Liver (tissue), 9 donors: ENCODE data around the gene FOXRED1. TPM values are rescaled to one million over a fixed set of nuclear protein-coding genes. Genes with fewer than 3 reads are reported as not detected.
"Not testable (repeated sequence)": the region's sequence is repeated elsewhere in the genome, so short reads cannot be mapped to it uniquely, and the experiment has no call there.

Source experiments
- DNase-seq: peaks from one replicate; pipeline ENCODE4 v3.0.0-alpha.2; 2017; ENCODE audit warnings: low spot score
- H3K27ac ChIP-seq, 2 donors: one replicate each; pipeline ENCODE4 v1.7.0; 2013; ENCODE audit warnings: inconsistent platforms in 2 of 2, low read length in 2 of 2, control low read depth in 1 of 2, low read depth in 1 of 2, mild to moderate bottlenecking in 1 of 2
- H3K27me3 ChIP-seq, 4 donors: one replicate each; pipeline versions ENCODE4 v1.6.1 to v1.7.0; 2013; ENCODE audit warnings: low read length in 3 of 4, inconsistent platforms in 1 of 4, mild to moderate bottlenecking in 1 of 4, moderate library complexity in 1 of 4; ENCODE audit not compliant: control insufficient read depth in 4 of 4, insufficient read depth in 4 of 4
- H3K36me3 ChIP-seq, 4 donors: one replicate each; pipeline versions ENCODE4 v1.6.1 to v1.7.0; 2013; ENCODE audit warnings: low read length in 3 of 4, mild to moderate bottlenecking in 3 of 4, low read depth in 1 of 4, moderate library complexity in 1 of 4; ENCODE audit not compliant: control insufficient read depth in 4 of 4, insufficient read depth in 3 of 4
- H3K4me1 ChIP-seq, 4 donors: one replicate each; pipeline versions ENCODE4 v1.6.1 to v1.7.0; 2013; ENCODE audit warnings: low read length in 3 of 4, mild to moderate bottlenecking in 3 of 4, moderate library complexity in 1 of 4; ENCODE audit not compliant: control insufficient read depth in 4 of 4, insufficient read depth in 4 of 4
- H3K4me3 ChIP-seq, 3 donors: one replicate each; pipeline versions ENCODE4 v1.6.1 to v1.7.0; 2013; ENCODE audit warnings: low read length in 3 of 3, control low read depth in 1 of 3, low read depth in 1 of 3, mild to moderate bottlenecking in 1 of 3
- H3K9ac ChIP-seq, 2 donors: one replicate each; pipeline ENCODE4 v1.7.0; 2013; ENCODE audit warnings: low read length in 2 of 2, mild to moderate bottlenecking in 2 of 2, moderate library complexity in 2 of 2, control low read depth in 1 of 2, low read depth in 1 of 2
- H3K9me3 ChIP-seq, 4 donors: one replicate each; pipeline versions ENCODE4 v1.6.1 to v1.7.0; 2013; ENCODE audit warnings: low read length in 3 of 4; ENCODE audit not compliant: control insufficient read depth in 4 of 4
- ATF3 ChIP-seq: IDR thresholded peaks from 2 replicates; pipeline ENCODE4 v1.6.1; 2016; ENCODE audit warnings: antibody characterized with exemption
- CTCF ChIP-seq: fragments of 150-350 bp; IDR thresholded peaks from 2 replicates; pipeline ENCODE4 v1.5.1; 2017; ENCODE audit warnings: improper control_type of control experiment, low read depth, low read length; ENCODE audit not compliant: missing input control
- EGR1 ChIP-seq, 2 donors: IDR thresholded peaks; 2 replicates each; pipeline ENCODE4 v1.6.1; 2016 to 2018; ENCODE audit warnings: antibody characterized with exemption in 2 of 2, low read depth in 2 of 2
- FOXA2 ChIP-seq: IDR thresholded peaks from 2 replicates; pipeline ENCODE4 v1.6.1; 2016; ENCODE audit warnings: antibody characterized with exemption
- GABPA ChIP-seq, 2 donors: IDR thresholded peaks in 1 of 2; conservative IDR thresholded peaks in 1 of 2; 2 replicates each; pipeline ENCODE4 v1.6.1; 2016; ENCODE audit warnings: antibody characterized with exemption in 2 of 2, mild to moderate bottlenecking in 1 of 2, moderate library complexity in 1 of 2
- HNF4A ChIP-seq, 2 donors: conservative IDR thresholded peaks; 2 replicates each; pipeline ENCODE4 v1.6.1; 2016; ENCODE audit warnings: antibody characterized with exemption in 2 of 2, mild to moderate bottlenecking in 2 of 2
- HNF4G ChIP-seq: IDR thresholded peaks from 2 replicates; pipeline ENCODE4 v1.6.1; 2016; ENCODE audit warnings: antibody characterized with exemption
- JUND ChIP-seq, 2 donors: IDR thresholded peaks; 2 replicates each; pipeline ENCODE4 v1.6.1; 2016; ENCODE audit warnings: antibody characterized with exemption in 2 of 2
- MAX ChIP-seq: IDR thresholded peaks from 2 replicates; pipeline ENCODE4 v1.6.1; 2016; ENCODE audit warnings: antibody characterized with exemption
- NR2F2 ChIP-seq: IDR thresholded peaks from 2 replicates; pipeline ENCODE4 v1.6.1; 2016; ENCODE audit warnings: antibody characterized with exemption
- REST ChIP-seq: IDR thresholded peaks from 2 replicates; pipeline ENCODE4 v1.6.1; 2016; ENCODE audit warnings: antibody characterized with exemption, mild to moderate bottlenecking
- SP1 ChIP-seq: IDR thresholded peaks from 2 replicates; pipeline ENCODE4 v1.6.1; 2018; ENCODE audit warnings: antibody characterized with exemption, mild to moderate bottlenecking
- TAF1 ChIP-seq: conservative IDR thresholded peaks from 2 replicates; pipeline ENCODE4 v1.6.1; 2016; ENCODE audit warnings: antibody characterized with exemption, mild to moderate bottlenecking
- YY1 ChIP-seq: IDR thresholded peaks from 2 replicates; pipeline ENCODE4 v1.6.1; 2016; ENCODE audit warnings: antibody characterized with exemption, mild to moderate bottlenecking
- ZBTB33 ChIP-seq: IDR thresholded peaks from 2 replicates; pipeline ENCODE4 v1.6.1; 2016; ENCODE audit warnings: antibody characterized with exemption
- WGBS: extraction: QIAGEN DNeasy Blood & Tissue Kit; methylation state at CpG from one replicate; pipeline ENCODE4 v1.1.7; 2013; 5-methylcytosine and 5-hydroxymethylcytosine counted together
- polyA plus RNA-seq, 2 donors: library from polyadenylated mRNA; stranded (reverse) in 1 of 2; unstranded in 1 of 2; fragments of 200-250 nt in 1 of 2; fragments of >200 nt in 1 of 2; fragmentation: Nextera tagmentation in 1 of 2; extraction: Ambion mirVana in 1 of 2; gene quantifications; one replicate each; pipeline versions ENCODE4 v1.2.1 to v1.2.3, GENCODE V29; 2013 to 2015
- total RNA-seq, 2 donors: library from RNA; depleted of rRNA; stranded (reverse); fragments of >200 nt; gene quantifications; one replicate each; pipeline ENCODE4 v1.2.3, GENCODE V29; 2014
- donor health status: healthy.
- donor health status: healthy.
- donor health status: healthy.
- donor health status: healthy.
- donor health status: healthy.

The FOXRED1 gene
- total and polyA plus RNA-seq, 4 donors = 24.0 to 38.9 (median 29.8) TPM

- Histone ChIP-seq H3K4me1 (peaks cover 0 to 6% (median 2%) of the 10 kb centered on the region in 4 donors), H3K9me3 (no peaks in the 10 kb centered on the region), H3K4me3 (no peak overlapping the region), H3K27ac (no peak overlapping the region), H3K9ac (no peak overlapping the region), H3K27me3 (no peaks in the 10 kb centered on the region), H3K36me3 (peaks cover 0 to 13% (median 10%) of the 10 kb centered on the region in 4 donors)
- 73% methylated on average over 1 of the region's 1 CpG for WGBS
- DNase-seq = no peak
- TF ChIP-seq HNF4G (no peak), JUND (IDR thresholded peaks at IDR 0.05) (no peak), YY1 (no peak), MAX (no peak), NR2F2 (no peak), CTCF (no peak), EGR1 (IDR thresholded peaks at IDR 0.05; ENCODE audit: low read depth in 2 of 2) (no peak), ZBTB33 (no peak), TAF1 (no peak), HNF4A (conservative IDR thresholded peaks at IDR 0.05) (no peak), SP1 (no peak), FOXA2 (no peak), ATF3 (no peak), REST (no peak), GABPA (IDR thresholded peaks at IDR 0.05 in 1 of 2, conservative IDR thresholded peaks at IDR 0.05 in 1 of 2) (no peak)
Observed at GRCh38 chr11:126254819-126255218, 14.1 kb upstream of the FOXRED1 start.

GRCh38 chr11:126255507-126255906 is 13.4 kb upstream of the FOXRED1 start:
- not testable (repeated sequence) for H3K4me3 ChIP-seq, H3K27me3 ChIP-seq, DNase-seq, H3K27ac ChIP-seq, H3K4me1 ChIP-seq, H3K9me3 ChIP-seq, H3K9ac ChIP-seq
- H3K36me3 ChIP-seq = peaks cover 0 to 13% (median 10%) of the 10 kb centered on the region in 4 donors
- 96% methylated on average over 5 of the region's 5 CpGs for WGBS
